Non-pigmented ciliary epithelial cell (primary cell): ENCODE measurements around the gene ABHD11.
"Not testable (repeated sequence)": the region's sequence is repeated elsewhere in the genome, so short reads cannot be mapped to it uniquely, and the experiment has no call there.

Experiments
- DNase-seq: peaks from one replicate; pipeline ENCODE4 v3.0.0-alpha.2; 2010; ENCODE audit warnings: low read depth

Gene ABHD11

DNA sequence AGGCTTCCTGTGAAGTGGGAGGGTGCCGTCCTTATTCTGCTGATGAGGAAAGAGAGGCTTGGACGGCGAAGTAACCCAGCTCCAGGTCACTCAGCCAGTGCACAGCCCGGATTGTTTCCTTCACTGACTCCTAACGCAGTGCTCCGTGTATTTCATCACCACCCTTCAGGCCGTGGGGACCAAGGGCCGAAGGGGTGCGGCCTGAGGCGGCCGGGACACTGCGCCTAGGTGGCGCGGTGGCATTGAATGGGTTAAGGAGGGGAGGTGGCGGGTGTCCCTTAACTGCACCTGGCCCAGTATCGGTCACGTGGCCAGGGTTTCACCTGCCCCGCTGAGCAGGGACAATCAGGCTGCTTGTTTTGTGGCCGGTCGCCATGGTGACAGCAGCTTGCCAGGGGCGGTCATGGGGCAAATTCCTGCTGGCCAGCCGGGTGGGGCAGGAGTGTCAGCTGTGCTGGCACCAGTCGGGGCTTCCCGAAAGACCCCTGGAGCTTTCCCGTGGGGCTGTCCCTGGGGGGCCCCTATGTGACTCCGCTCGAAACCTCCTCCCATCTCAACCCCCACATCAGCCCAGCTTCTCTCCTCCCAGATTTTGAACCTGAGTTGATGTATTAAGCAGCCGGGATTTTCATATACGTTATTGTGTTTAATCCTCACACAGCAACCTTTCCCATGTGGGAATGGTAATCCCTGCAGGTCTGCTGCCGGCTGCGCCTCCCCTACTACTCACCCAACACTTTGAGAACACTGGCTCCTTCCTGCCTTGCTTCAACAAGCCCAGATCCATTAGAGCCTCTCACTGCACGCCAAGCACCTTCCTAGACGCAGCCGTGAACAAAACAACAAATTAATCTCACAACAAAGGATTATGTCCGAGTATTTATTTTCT is 4.4 kb upstream of the ABHD11 start:
- DNase-seq = no peak

- no peak for DNase-seq
These were observed 3.7 kb upstream of the ABHD11 start for GRCh38 chr7:73742338-73742752.

DNA sequence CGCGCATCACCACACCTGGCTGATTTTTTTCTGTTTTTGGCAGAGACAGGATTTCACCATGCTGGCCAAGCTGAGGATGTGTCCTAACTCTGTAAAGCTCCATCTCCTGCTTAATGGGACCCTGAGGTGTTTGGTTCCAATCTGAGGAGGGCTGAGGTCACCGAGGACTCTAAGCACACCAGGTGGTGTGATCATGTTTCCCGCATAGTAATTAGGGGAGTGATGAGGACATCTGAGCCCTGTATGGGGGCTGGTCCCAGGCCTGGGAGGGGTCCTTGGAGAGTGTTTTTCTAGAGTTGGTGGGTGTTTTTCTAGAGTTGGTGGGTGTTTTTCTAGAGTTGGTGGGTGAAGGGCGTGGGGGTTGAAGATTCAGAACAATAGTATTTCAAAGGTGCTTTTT is 3.0 kb upstream of the ABHD11 start:
- DNase-seq = no peak

DNA sequence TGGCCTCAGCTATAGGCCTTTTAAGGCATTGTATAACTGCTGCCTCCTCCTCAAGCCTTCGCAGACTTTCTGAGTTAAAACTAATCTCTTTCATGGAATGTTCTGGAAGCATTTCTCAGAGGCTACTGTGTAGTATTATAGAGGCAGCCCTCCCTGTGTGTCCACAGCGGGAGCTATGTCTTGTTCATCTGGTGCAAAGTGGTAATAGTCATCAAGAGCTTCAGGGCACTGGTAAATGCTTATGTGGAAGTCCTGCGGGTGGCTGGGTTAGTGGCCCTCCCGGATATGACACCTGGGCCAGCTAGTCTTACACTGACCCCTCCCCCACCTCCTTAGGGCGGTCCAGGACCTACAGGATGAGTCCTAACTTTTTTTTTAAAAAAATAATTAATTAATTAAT is 2.2 kb upstream of the ABHD11 start:
- DNase-seq = no peak

- no peak for DNase-seq
These were observed 1.6 kb upstream of the ABHD11 start for GRCh38 chr7:73740212-73740611.

DNA sequence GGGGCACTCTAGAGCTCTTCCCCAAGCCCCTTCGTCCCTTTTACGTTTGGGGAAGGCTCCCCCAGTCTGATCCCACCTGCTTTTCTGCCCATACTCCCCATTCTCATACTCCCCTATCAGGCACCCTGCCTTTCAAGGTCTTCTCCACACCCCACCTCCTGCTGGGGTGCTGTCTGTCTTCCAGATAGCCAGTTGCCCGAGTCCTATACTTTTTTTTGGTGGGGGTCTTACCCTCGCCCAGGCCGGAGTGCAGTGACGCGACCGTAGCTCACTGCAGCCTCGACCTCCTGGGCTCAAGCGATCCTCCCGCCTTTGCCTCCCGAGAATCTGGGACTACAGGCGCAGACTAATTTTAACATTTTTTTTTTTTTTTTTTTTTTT is 775 bp upstream of the ABHD11 start:
- no peak for DNase-seq

GRCh38 chr7:73738220-73738611 is 386 bp downstream of the ABHD11 start:
- DNase-seq = no peak

- no peak for DNase-seq
These were observed 947 bp downstream of the ABHD11 start for GRCh38 chr7:73737491-73738219.

DNA sequence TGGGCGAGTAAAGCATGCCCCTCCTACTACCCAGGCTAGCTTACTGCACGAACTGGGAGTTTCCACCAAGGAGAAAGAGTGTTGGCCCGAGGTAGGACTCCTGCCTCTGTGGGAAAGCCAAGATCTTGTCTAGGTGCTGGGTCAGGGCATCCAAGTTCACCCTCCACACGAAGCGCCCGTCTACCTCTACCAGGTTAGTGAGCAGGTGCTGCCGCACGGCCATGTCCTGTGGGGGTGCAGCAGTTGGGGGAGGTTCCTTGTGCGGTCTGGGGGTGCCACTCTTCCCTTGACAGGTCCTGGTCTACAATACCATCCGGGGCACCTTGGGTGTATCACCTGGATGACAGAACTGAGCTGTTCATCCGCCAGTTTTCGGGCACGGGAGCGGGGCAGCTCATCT is 1.7 kb downstream of the ABHD11 start:
- no peak for DNase-seq

- DNase-seq = no peak
These were observed 3.1 kb downstream of the ABHD11 start for GRCh38 chr7:73735528-73735905.

- DNase-seq = no peak
These were observed 3.7 kb downstream of the ABHD11 start for GRCh38 chr7:73734619-73735527.

GRCh38 chr7:73732397-73732796 is 6.2 kb downstream of the ABHD11 start:
- no peak for DNase-seq

GRCh38 chr7:73730485-73730884 is 8.1 kb downstream of the ABHD11 start:
- DNase-seq = no peak

- no peak for DNase-seq
These were observed 10.1 kb downstream of the ABHD11 start for GRCh38 chr7:73728551-73728950.

DNA sequence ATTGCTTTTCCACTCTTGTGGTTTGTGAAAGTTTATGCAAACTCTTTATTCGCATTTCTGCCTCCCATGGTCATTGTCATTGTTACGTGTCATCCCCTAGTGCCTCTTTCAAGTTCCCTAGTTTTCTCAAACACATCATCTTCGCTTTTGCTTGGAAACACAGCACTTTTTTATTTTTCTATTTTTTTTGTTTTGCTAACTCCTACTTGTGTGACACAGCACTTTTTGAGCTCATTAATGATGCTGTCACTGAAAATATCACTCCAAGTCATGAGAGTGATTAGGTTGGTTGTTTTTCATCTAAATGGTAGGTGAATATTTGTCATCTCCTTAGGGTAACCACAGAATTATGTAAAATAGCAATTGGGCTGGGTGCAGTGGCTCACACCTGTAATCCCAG is 10.7 kb downstream of the ABHD11 start:
- no peak for DNase-seq

GRCh38 chr7:73726083-73726466 is 12.5 kb downstream of the ABHD11 start:
- no peak for DNase-seq

DNA sequence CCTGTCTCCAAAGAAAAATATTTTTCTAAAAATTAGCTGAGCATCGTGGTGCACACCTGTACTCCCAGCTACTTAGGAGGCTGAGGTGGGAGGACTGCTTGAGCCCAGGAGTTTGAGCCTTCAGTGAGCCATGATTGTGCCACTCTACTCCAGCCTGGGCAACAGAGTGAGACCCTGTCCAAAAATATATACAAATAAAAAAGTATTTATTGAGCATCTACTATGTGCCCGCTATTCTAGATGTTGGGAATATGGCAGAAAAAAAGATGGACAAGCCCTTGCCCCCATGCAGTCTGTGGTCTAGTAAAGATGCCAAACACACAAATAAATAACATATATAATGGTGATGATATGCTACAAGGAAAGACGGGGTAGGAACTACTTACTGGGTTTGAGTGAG is 14.8 kb downstream of the ABHD11 start:
- DNase-seq = no peak

DNA sequence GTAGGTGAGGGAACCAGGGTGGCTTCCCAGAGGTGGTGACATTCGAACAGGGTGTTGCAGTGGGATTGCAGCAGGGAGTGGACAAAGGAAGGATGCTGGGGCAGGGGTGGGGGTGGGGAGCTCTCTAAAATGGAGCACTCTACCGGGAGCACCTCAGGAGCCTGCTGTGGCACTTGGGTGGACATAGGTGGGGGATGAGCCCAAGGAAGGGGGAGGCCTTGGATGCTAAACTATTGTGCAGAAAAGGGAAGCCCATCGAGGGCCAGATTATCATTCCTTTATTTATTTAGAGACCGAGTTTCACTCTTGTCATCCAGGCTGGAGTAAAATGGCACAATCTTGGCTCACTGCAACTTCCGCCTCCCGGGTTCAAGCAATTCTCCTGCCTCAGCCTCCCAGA is 15.8 kb downstream of the ABHD11 start:
- DNase-seq = no peak

GRCh38 chr7:73722182-73722581 is 16.4 kb downstream of the ABHD11 start:
- DNase-seq = not testable (repeated sequence)

GRCh38 chr7:73721377-73721817 is 17.2 kb downstream of the ABHD11 start:
- DNase-seq = no peak

- not testable (repeated sequence) for DNase-seq
These were observed 18.2 kb downstream of the ABHD11 start for GRCh38 chr7:73720443-73720842.

DNA sequence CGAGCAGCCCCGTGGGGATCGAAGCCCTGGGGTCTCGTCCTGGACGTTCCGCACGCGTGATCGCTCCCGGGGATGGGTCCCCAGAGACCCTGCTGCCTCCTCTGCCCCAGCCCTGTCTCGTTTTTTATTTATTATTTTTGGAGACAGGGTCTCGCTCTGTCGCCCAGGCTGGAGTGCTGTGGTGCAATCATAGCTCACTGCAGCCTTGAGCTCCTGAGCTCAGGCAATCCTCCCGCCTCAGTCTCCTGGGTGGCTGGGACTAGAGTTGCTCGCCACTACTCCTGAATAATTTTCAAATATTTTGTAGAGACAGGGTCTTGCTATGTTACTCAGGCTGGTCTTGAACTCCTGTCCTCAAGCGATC is 18.8 kb downstream of the ABHD11 start:
- DNase-seq = no peak
